HUES6 (cell line): ENCODE data around the gene ZNF20.
"Not testable (repeated sequence)": the region's sequence is repeated elsewhere in the genome, so short reads cannot be mapped to it uniquely, and the experiment has no call there.

Experiments used
- H3K27ac ChIP-seq: 2 replicates; pipeline ENCODE4 v1.7.0; 2013; ENCODE audit warnings: low read depth, mild to moderate bottlenecking, low read length, inconsistent platforms
- H3K27me3 ChIP-seq: 2 replicates; pipeline ENCODE4 v1.6.1; 2013; ENCODE audit warnings: low read length; ENCODE audit not compliant: control insufficient read depth, insufficient read depth
- H3K36me3 ChIP-seq: 2 replicates; pipeline ENCODE4 v1.6.1; 2013; ENCODE audit warnings: low read length; ENCODE audit not compliant: control insufficient read depth, insufficient read depth
- H3K4me1 ChIP-seq: 2 replicates; pipeline ENCODE4 v1.6.1; 2013; ENCODE audit warnings: low read length; ENCODE audit not compliant: control insufficient read depth, insufficient read depth
- H3K4me3 ChIP-seq: 2 replicates; pipeline ENCODE4 v1.5.1; 2013; ENCODE audit warnings: low read depth, low read length
- H3K9ac ChIP-seq: one replicate; pipeline ENCODE4 v1.6.1; 2013; ENCODE audit warnings: mild to moderate bottlenecking, low read length
- H3K9me3 ChIP-seq: 2 replicates; pipeline ENCODE4 v1.6.1; 2013; ENCODE audit warnings: low read depth, low read length; ENCODE audit not compliant: control insufficient read depth, insufficient read depth

ZNF20 gene

GRCh38 chr19:12112701-12113100 is 27.4 kb downstream of the ZNF20 start:
- Histone ChIP-seq H3K9me3 (peaks cover 71% of the 10 kb centered on the region), H3K4me1 (no peaks in the 10 kb centered on the region), H3K9ac (no peak overlapping the region), H3K36me3 (peaks cover 45% of the 10 kb centered on the region; the same call in 1 of the 2 replicates), H3K27ac (no peak overlapping the region), H3K4me3 (no peak overlapping the region), H3K27me3 (no peaks in the 10 kb centered on the region)

- Histone ChIP-seq H3K9me3 (peaks cover 70% of the 10 kb centered on the region), H3K9ac (no peak overlapping the region), H3K27me3 (no peaks in the 10 kb centered on the region), H3K36me3 (peaks cover 45% of the 10 kb centered on the region; the same call in 1 of the 2 replicates), H3K4me1 (no peaks in the 10 kb centered on the region), H3K27ac (no peak overlapping the region), H3K4me3 (no peak overlapping the region)
These were observed 28.1 kb downstream of the ZNF20 start for GRCh38 chr19:12111943-12112637.

GRCh38 chr19:12111176-12111575 is 29.0 kb downstream of the ZNF20 start:
- H3K9me3 ChIP-seq, result peaks cover 72% of the 10 kb centered on the region

GRCh38 chr19:12103909-12104308 is 36.2 kb downstream of the ZNF20 start:
- not testable (repeated sequence) for H3K36me3 ChIP-seq, H3K4me1 ChIP-seq, H3K9ac ChIP-seq, H3K27me3 ChIP-seq, H3K4me3 ChIP-seq, H3K27ac ChIP-seq
- peaks cover 46% of the 10 kb centered on the region for H3K9me3 ChIP-seq

More at GRCh38 chr19:12111176-12111575, 29.0 kb downstream of the ZNF20 start:
- Histone ChIP-seq H3K4me1 (no peaks in the 10 kb centered on the region), H3K9ac (no peak overlapping the region), H3K36me3 (peaks cover 45% of the 10 kb centered on the region; the same call in 1 of the 2 replicates), H3K27me3 (no peaks in the 10 kb centered on the region), H3K27ac (no peak overlapping the region), H3K4me3 (no peak overlapping the region)

- H3K9me3 ChIP-seq, result peaks cover 44% of the 10 kb centered on the region
- H3K27me3 ChIP-seq, result no peaks in the 10 kb centered on the region
- no peak overlapping the region for H3K9ac ChIP-seq
- H3K27ac ChIP-seq, result no peak overlapping the region
- no peak overlapping the region for H3K4me3 ChIP-seq
- H3K36me3 ChIP-seq, result peaks cover 12% of the 10 kb centered on the region; the same call in 1 of the 2 replicates
- no peaks in the 10 kb centered on the region for H3K4me1 ChIP-seq
These were observed 42.1 kb downstream of the ZNF20 start for GRCh38 chr19:12098040-12098439.

GRCh38 chr19:12095111-12095790 is 44.9 kb downstream of the ZNF20 start:
- H3K27me3 ChIP-seq, result no peaks in the 10 kb centered on the region
- H3K4me1 ChIP-seq, result no peaks in the 10 kb centered on the region
- H3K4me3 ChIP-seq, result no peak overlapping the region
- H3K36me3 ChIP-seq, result peaks cover 12% of the 10 kb centered on the region; the same call in 1 of the 2 replicates
- H3K27ac ChIP-seq, result no peak overlapping the region
- H3K9me3 ChIP-seq, result peaks cover 44% of the 10 kb centered on the region
- H3K9ac ChIP-seq, result no peak overlapping the region

GRCh38 chr19:12093777-12094176 is 46.4 kb downstream of the ZNF20 start:
- H3K36me3 ChIP-seq, result peaks cover 12% of the 10 kb centered on the region; the same call in 1 of the 2 replicates
- no peaks in the 10 kb centered on the region for H3K4me1 ChIP-seq
- H3K9me3 ChIP-seq, result peaks cover 33% of the 10 kb centered on the region
- H3K9ac ChIP-seq, result no peak overlapping the region
- no peak overlapping the region for H3K27ac ChIP-seq
- H3K27me3 ChIP-seq, result no peaks in the 10 kb centered on the region
- H3K4me3 ChIP-seq, result no peak overlapping the region; the same call in 1 of the 2 replicates

GRCh38 chr19:12092956-12093355 is 47.2 kb downstream of the ZNF20 start:
- peak overlapping the region; percentile 74 for H3K4me3 ChIP-seq

GRCh38 chr19:12092065-12092867 is 47.9 kb downstream of the ZNF20 start:
- Histone ChIP-seq H3K4me3 (peak overlapping the region; percentile 74), H3K9ac (peak overlapping the region; percentile 45), H3K27ac (no peak overlapping the region), H3K27me3 (no peaks in the 10 kb centered on the region), H3K9me3 (peaks cover 25% of the 10 kb centered on the region), H3K36me3 (peaks cover 12% of the 10 kb centered on the region; the same call in 1 of the 2 replicates), H3K4me1 (no peaks in the 10 kb centered on the region)

More at GRCh38 chr19:12092956-12093355, 47.2 kb downstream of the ZNF20 start:
- Histone ChIP-seq H3K9ac (no peak overlapping the region), H3K27me3 (no peaks in the 10 kb centered on the region), H3K27ac (no peak overlapping the region), H3K36me3 (peaks cover 12% of the 10 kb centered on the region; the same call in 1 of the 2 replicates), H3K4me1 (no peaks in the 10 kb centered on the region), H3K9me3 (peaks cover 29% of the 10 kb centered on the region)

- Histone ChIP-seq H3K27me3 (no peaks in the 10 kb centered on the region), H3K4me3 (no peak overlapping the region), H3K27ac (no peak overlapping the region), H3K4me1 (no peaks in the 10 kb centered on the region), H3K9ac (no peak overlapping the region), H3K36me3 (peaks cover 12% of the 10 kb centered on the region; the same call in 1 of the 2 replicates), H3K9me3 (peaks cover 23% of the 10 kb centered on the region)
These were observed 49.3 kb downstream of the ZNF20 start for GRCh38 chr19:12090807-12091206.
